ENCODE results near the gene MAP6D1. TPM values are rescaled to one million over a fixed set of nuclear protein-coding genes. Genes with fewer than 3 reads are reported as not detected.

The MAP6D1 gene
- total RNA-seq, 1 donor from 2014 or later: 1.9 TPM

GRCh38 chr3:183830187-183830586 lies 4.8 kb upstream of the MAP6D1 start:
- CTCF ChIA-PET: no interaction called here
- H3K36me3 Mint-ChIP-seq (ENCODE audit: low read depth): peaks cover 60% of the 10 kb centered on the region
- TF ChIP-seq CTCF (IDR thresholded peaks at IDR 0.05): no peak

GRCh38 chr3:183829466-183829865 lies 4.1 kb upstream of the MAP6D1 start:
- CTCF ChIA-PET: no interaction called here
- POLR2A ChIA-PET: no interaction called here
- intact Hi-C loops (cut with micrococcal nuclease): no loop called here
- Mint-ChIP-seq H3K27me3 (no peaks in the 10 kb centered on the region), H3K4me1 (peaks cover 8% of the 10 kb centered on the region), H3K9me3 (no peaks in the 10 kb centered on the region), H3K4me3 (no peak overlapping the region), H3K27ac (no peak overlapping the region), H3K36me3 (ENCODE audit: low read depth) (peaks cover 56% of the 10 kb centered on the region)
- no peak for ATAC-seq (ENCODE audit: low read depth)
- DNase-seq: no peak
- no peak for TF ChIP-seq CTCF (IDR thresholded peaks at IDR 0.05)

More at GRCh38 chr3:183830187-183830586, 4.8 kb upstream of the MAP6D1 start:
- Mint-ChIP-seq H3K9me3 (no peaks in the 10 kb centered on the region), H3K4me3 (no peak overlapping the region), H3K27ac (no peak overlapping the region), H3K4me1 (peaks cover 5% of the 10 kb centered on the region), H3K27me3 (no peaks in the 10 kb centered on the region)
- ATAC-seq (ENCODE audit: low read depth) (no peak), DNase-seq (no peak)
- POLR2A ChIA-PET: no interaction called here
- intact Hi-C loops (cut with micrococcal nuclease): no loop called here

GRCh38 chr3:183828538-183828870 lies 3.1 kb upstream of the MAP6D1 start:
- CTCF ChIA-PET: no interaction called here
- Mint-ChIP-seq H3K4me1 (peaks cover 15% of the 10 kb centered on the region), H3K27ac (no peak overlapping the region), H3K9me3 (no peaks in the 10 kb centered on the region), H3K27me3 (no peaks in the 10 kb centered on the region), H3K4me3 (no peak overlapping the region), H3K36me3 (ENCODE audit: low read depth) (peaks cover 48% of the 10 kb centered on the region)
- POLR2A ChIA-PET: no interaction called here
- intact Hi-C loops (cut with micrococcal nuclease): no loop called here
- ATAC-seq (ENCODE audit: low read depth) (no peak), DNase-seq (no peak)
- no peak for TF ChIP-seq CTCF (IDR thresholded peaks at IDR 0.05)

- Mint-ChIP-seq H3K4me3 (no peak overlapping the region), H3K4me1 (peaks cover 15% of the 10 kb centered on the region), H3K27ac (no peak overlapping the region), H3K27me3 (no peaks in the 10 kb centered on the region), H3K36me3 (ENCODE audit: low read depth) (peaks cover 43% of the 10 kb centered on the region), H3K9me3 (no peaks in the 10 kb centered on the region)
- CTCF ChIA-PET: no interaction called here
- ATAC-seq (ENCODE audit: low read depth) (no peak), DNase-seq (no peak)
- intact Hi-C loops (cut with micrococcal nuclease): no loop called here
- TF ChIP-seq CTCF (IDR thresholded peaks at IDR 0.05): no peak
- POLR2A ChIA-PET: no interaction called here
Measured at GRCh38 chr3:183827809-183828537, 2.6 kb upstream of the MAP6D1 start.

GRCh38 chr3:183826448-183827250 lies 1.3 kb upstream of the MAP6D1 start:
- intact Hi-C loops (cut with micrococcal nuclease): no loop called here
- ChIA-PET POLR2A (no interaction called here), CTCF (no interaction called here)
- Mint-ChIP-seq H3K9me3 (no peaks in the 10 kb centered on the region), H3K4me3 (peak overlapping the region; percentile 75), H3K4me1 (peaks cover 15% of the 10 kb centered on the region), H3K27ac (no peak overlapping the region), H3K36me3 (ENCODE audit: low read depth) (peaks cover 33% of the 10 kb centered on the region), H3K27me3 (no peaks in the 10 kb centered on the region)
- no peak for ATAC-seq (ENCODE audit: low read depth)
- DNase-seq: no peak
- TF ChIP-seq CTCF (IDR thresholded peaks at IDR 0.05): no peak

All from activated B cell treated with CpG ODN at 0.5 μM for 24 hours (primary cell).